ENCODE measurements around the gene C11orf42. TPM values are rescaled to one million over a fixed set of nuclear protein-coding genes. Genes with fewer than 3 reads are reported as not detected.

The C11orf42 gene
- total RNA-seq, 4 donors from 2014 or later: not detected

GRCh38 chr11:6219359-6219758 is 14.0 kb downstream of the C11orf42 start:
- DNase-seq: no peak
- no peak overlapping the region for H3K4me3 ChIP-seq
- H3K36me3 ChIP-seq: peaks cover 0 to 98% (median 0%) of the 10 kb centered on the region in 3 donors
- H3K27me3 ChIP-seq: no peaks in the 10 kb centered on the region
- no peak for TF ChIP-seq CTCF (IDR thresholded peaks at IDR 0.05)
- no peak for TF ChIP-seq POLR2A (IDR thresholded peaks at IDR 0.05)
- H3K9me3 ChIP-seq: no peaks in the 10 kb centered on the region
- no peaks in the 10 kb centered on the region for H3K4me1 ChIP-seq
- H3K27ac ChIP-seq: no peak overlapping the region

- Histone ChIP-seq H3K36me3 (peaks cover 0 to 57% (median 0%) of the 10 kb centered on the region in 3 donors), H3K9me3 (no peaks in the 10 kb centered on the region)
Measured at GRCh38 chr11:6223854-6224253, 18.5 kb downstream of the C11orf42 start.

GRCh38 chr11:6224421-6224820 is 19.1 kb downstream of the C11orf42 start:
- H3K4me1 ChIP-seq: peaks cover 0 to 26% (median 0%) of the 10 kb centered on the region in 4 donors
- H3K36me3 ChIP-seq: peaks cover 0 to 51% (median 0%) of the 10 kb centered on the region in 3 donors
- no peak for DNase-seq
- TF ChIP-seq CTCF (IDR thresholded peaks at IDR 0.05) (no peak), POLR2A (IDR thresholded peaks at IDR 0.05) (no peak)
- no peak overlapping the region for H3K27ac ChIP-seq
- H3K9me3 ChIP-seq: no peaks in the 10 kb centered on the region
- no peaks in the 10 kb centered on the region for H3K27me3 ChIP-seq
- H3K4me3 ChIP-seq: no peak overlapping the region

More at GRCh38 chr11:6223854-6224253, 18.5 kb downstream of the C11orf42 start:
- peaks cover 0 to 26% (median 0%) of the 10 kb centered on the region in 4 donors for H3K4me1 ChIP-seq
- no peak overlapping the region for H3K27ac ChIP-seq
- no peak overlapping the region for H3K4me3 ChIP-seq
- no peaks in the 10 kb centered on the region for H3K27me3 ChIP-seq
- no peak for DNase-seq
- no peak for TF ChIP-seq CTCF (IDR thresholded peaks at IDR 0.05)

GRCh38 chr11:6225024-6225423 is 19.7 kb downstream of the C11orf42 start:
- no peak for DNase-seq
- Histone ChIP-seq H3K36me3 (peaks cover 0 to 45% (median 0%) of the 10 kb centered on the region in 3 donors), H3K4me3 (no peak overlapping the region), H3K9me3 (no peaks in the 10 kb centered on the region), H3K4me1 (peaks cover 0 to 26% (median 0%) of the 10 kb centered on the region in 4 donors), H3K27ac (no peak overlapping the region), H3K27me3 (no peaks in the 10 kb centered on the region)
- no peak for TF ChIP-seq POLR2A (IDR thresholded peaks at IDR 0.05)

GRCh38 chr11:6225896-6226295 is 20.5 kb downstream of the C11orf42 start:
- no peak for TF ChIP-seq CTCF (IDR thresholded peaks at IDR 0.05)
- no peak for TF ChIP-seq POLR2A (IDR thresholded peaks at IDR 0.05)
- peaks cover 0 to 36% (median 0%) of the 10 kb centered on the region in 3 donors for H3K36me3 ChIP-seq
- H3K27ac ChIP-seq: peak overlapping the region in 2 of 4 donors; percentile 12 to 50
- H3K9me3 ChIP-seq: no peaks in the 10 kb centered on the region
- no peak for DNase-seq
- no peak overlapping the region for H3K4me3 ChIP-seq
- H3K4me1 ChIP-seq: peaks cover 0 to 26% (median under 1%) of the 10 kb centered on the region in 4 donors
- no peaks in the 10 kb centered on the region for H3K27me3 ChIP-seq

GRCh38 chr11:6228520-6228919 is 23.2 kb downstream of the C11orf42 start:
- DNase-seq: no peak
- Histone ChIP-seq H3K4me3 (peak overlapping the region in 2 of 4 donors; percentile 48 to 53), H3K27me3 (no peaks in the 10 kb centered on the region), H3K4me1 (peaks cover 0 to 36% (median 2%) of the 10 kb centered on the region in 4 donors), H3K27ac (peak overlapping the region in 2 of 4 donors; percentile 75 to 80), H3K9me3 (no peaks in the 10 kb centered on the region), H3K36me3 (peaks cover 0 to 10% (median 0%) of the 10 kb centered on the region in 3 donors)
- no peak for TF ChIP-seq CTCF (IDR thresholded peaks at IDR 0.05)
- TF ChIP-seq POLR2A (IDR thresholded peaks at IDR 0.05): no peak
